Stimulated activated CD4-positive, alpha-beta T cell treated with anti-CD3 and anti-CD28 coated beads, TNF-alpha, amount 100 ng/mL, for 1 hour (primary cell): ENCODE measurements around the gene CPNE5.
"Not testable (repeated sequence)": the region's sequence is repeated elsewhere in the genome, so short reads cannot be mapped to it uniquely, and the experiment has no call there.

Experiments used
- DNase-seq, 3 donors: peaks; one replicate each; pipeline ENCODE4 v3.0.0-alpha.2; 2020; ENCODE audit warnings: low read depth in 3 of 3, low spot score in 1 of 3

CPNE5 gene

GRCh38 chr6:36728289-36729160 is 110.7 kb downstream of the CPNE5 start:
- no peak for DNase-seq

- DNase-seq, result no peak
These were observed 111.7 kb downstream of the CPNE5 start for GRCh38 chr6:36727505-36728021.

GRCh38 chr6:36725581-36725980 is 113.7 kb downstream of the CPNE5 start:
- DNase-seq, result no peak

- peak in 1 of 3 donors; percentile 26 for DNase-seq
These were observed 114.5 kb downstream of the CPNE5 start for GRCh38 chr6:36724514-36725390.

GRCh38 chr6:36723992-36724391 is 115.3 kb downstream of the CPNE5 start:
- not testable (repeated sequence) for DNase-seq

GRCh38 chr6:36722879-36723278 is 116.4 kb downstream of the CPNE5 start:
- DNase-seq, result no peak

GRCh38 chr6:36722365-36722764 is 116.9 kb downstream of the CPNE5 start:
- no peak for DNase-seq

GRCh38 chr6:36721369-36722140 is 117.7 kb downstream of the CPNE5 start:
- DNase-seq, result no peak

- no peak for DNase-seq
These were observed 118.7 kb downstream of the CPNE5 start for GRCh38 chr6:36720251-36721141.

GRCh38 chr6:36719126-36719525 is 120.1 kb downstream of the CPNE5 start:
- no peak for DNase-seq

GRCh38 chr6:36718560-36718959 is 120.7 kb downstream of the CPNE5 start:
- no peak for DNase-seq

- no peak for DNase-seq
These were observed 121.2 kb downstream of the CPNE5 start for GRCh38 chr6:36717871-36718540.

- no peak for DNase-seq
These were observed 121.9 kb downstream of the CPNE5 start for GRCh38 chr6:36717231-36717825.

- DNase-seq, result no peak
These were observed 122.7 kb downstream of the CPNE5 start for GRCh38 chr6:36716476-36717093.

- DNase-seq, result no peak
These were observed 123.8 kb downstream of the CPNE5 start for GRCh38 chr6:36715469-36715868.

GRCh38 chr6:36714511-36714910 is 124.7 kb downstream of the CPNE5 start:
- no peak for DNase-seq

- DNase-seq, result no peak
These were observed 125.4 kb downstream of the CPNE5 start for GRCh38 chr6:36713846-36714245.

- no peak for DNase-seq
These were observed 126.4 kb downstream of the CPNE5 start for GRCh38 chr6:36712816-36713215.

- no peak for DNase-seq
These were observed 132.9 kb downstream of the CPNE5 start for GRCh38 chr6:36706339-36706738.
